ENCODE results near the gene ANKRD29. TPM values are rescaled to one million over a fixed set of nuclear protein-coding genes. Genes with fewer than 3 reads are reported as not detected.
A peak's percentile ranks its signal among the peaks of the same experiment; 100 is the strongest.

Gene ANKRD29
- total RNA-seq (2013; cell fraction: nucleolus; rRNA removed): 1.8 and 2.9 TPM in 2 replicates
- 0.98 and 1.3 TPM in 2 replicates for total RNA-seq (2014; rRNA removed)
- 1.6 TPM in 2 replicates for total RNA-seq (2014; rRNA removed; fragmentation: Illumina TruSeq; extraction: Trizol)
- 1.4 and 1.7 TPM in 2 replicates for total RNA-seq (2021)
- 0.18 TPM for polyA plus RNA-seq (2011; ENCODE audit: low read depth)
- polyA plus RNA-seq (2011; rRNA removed): 9.2 and 15.1 TPM in 2 replicates
- polyA plus RNA-seq (2011; cell fraction: cytosol; rRNA removed): 4.4 and 6.0 TPM in 2 replicates
- polyA plus RNA-seq (2011; cell fraction: nucleus; rRNA removed): 4.7 and 5.0 TPM in 2 replicates
- 0.32 and 0.37 TPM in 2 replicates for polyA plus RNA-seq (2012)
- 2.4 and 3.5 TPM in 2 replicates for polyA plus RNA-seq (2014; fragmentation: Illumina TruSeq; extraction: Trizol)
- polyA plus RNA-seq (2014; fragmentation: Nextera tagmentation; extraction: Ambion mirVana): under 1 TPM; 0.53 to 0.62 TPM
- polyA plus RNA-seq (2014; rRNA removed): 1.2 and 2.5 TPM in 2 replicates
- polyA plus RNA-seq (2016; fragmentation: Nextera tagmentation; extraction: Ambion mirVana): 1 to 10 TPM; 1.6 TPM
- polyA minus RNA-seq (2011; rRNA and poly(A)+ RNA removed): 3.4 and 4.3 TPM in 2 replicates
- 3.2 and 4.4 TPM in 2 replicates for polyA minus RNA-seq (2011; cell fraction: cytosol; rRNA and poly(A)+ RNA removed)
- polyA minus RNA-seq (2011; cell fraction: nucleus; rRNA and poly(A)+ RNA removed): 3.1 and 6.1 TPM in 2 replicates
- Bru-seq, nascent RNA: percentile 45 among the genes with signal in this experiment
- BruChase-seq, experiment 1, labeled RNA remaining after a 6-hour chase: percentile 37 among the genes with signal in this experiment
- percentile 39 among the genes with signal in this experiment for BruChase-seq, experiment 2, labeled RNA remaining after a 2-hour chase
- long read RNA-seq, experiment 1, partial matches to known transcripts: 2 of 5 reads
- long read RNA-seq, experiment 1, other reads (novel, unspliced or antisense): 2 of 5 reads
- long read RNA-seq, experiment 2, partial matches to known transcripts: 18 of 31 reads
- long read RNA-seq, experiment 2, other reads (novel, unspliced or antisense): 10 of 31 reads

- CTCF ChIA-PET: interaction anchor here (1.4 kb wide), 1 partner anchor 36 kb away, joined by 4 read pairs; no protein-coding TSS in a partner anchor
- H2AFZ ChIP-seq (ENCODE audit: control insufficient read depth, low read depth, low read length): no peak within 1 kb of the TSS
- POLR2A ChIA-PET: no interaction called here
Observed at GRCh38 chr18:23662309-23663263, at the start of gene ANKRD29. Gene ANKRD29, minus strand, starts transcription at chr18:23662911. Its CDS starts 181 bp downstream, at chr18:23662730.

More at GRCh38 chr18:23662309-23663263, at the start of gene ANKRD29:
- in situ Hi-C loops (cut with MboI): no loop called here
- Histone ChIP-seq H3K4me1 (ENCODE audit: control insufficient read depth, insufficient read depth, low read length) (no peaks in the 10 kb centered on the region), H3K9me3 (replicated peaks; ENCODE audit: control insufficient read depth, insufficient read depth, low read length) (no peaks in the 10 kb centered on the region), H3K27ac (ENCODE audit: control insufficient read depth, insufficient read depth) (no peak within 1 kb of the TSS), H3K9ac (ENCODE audit: control insufficient read depth, insufficient read depth, low read length) (no peak within 1 kb of the TSS), H3K4me3 (no peak within 1 kb of the TSS), H3K4me2 (ENCODE audit: control insufficient read depth, insufficient read depth) (peak within 1 kb of the TSS; percentile 56), H3K79me2 (ENCODE audit: control insufficient read depth, insufficient read depth, low read length) (no peaks in the 10 kb centered on the region), H3K36me3 (ENCODE audit: control insufficient read depth in 2 of 2, insufficient read depth in 2 of 2, low read length in 1 of 2) (no peaks in the 10 kb centered on the region), H4K20me1 (ENCODE audit: control insufficient read depth, insufficient read depth) (no peaks in the 10 kb centered on the region), H3K27me3 (replicated peaks in 1 of 2; ENCODE audit: control insufficient read depth in 2 of 2, insufficient read depth in 2 of 2, low read length in 1 of 2) (peaks cover 6% of the 10 kb centered on the region in 2 experiments; a peak in 3 of 4 replicates)
- intact Hi-C loops (cut with micrococcal nuclease; ENCODE audit: unreplicated experiment): no loop called here
- ATAC-seq (peak; percentile 80), FAIRE-seq (no peak), DNase-seq (ENCODE audit: low read depth, low spot score) (no peak)
- RAD21 ChIA-PET (ENCODE audit: unreplicated experiment): no interaction called here
- 4% methylated on average over 69 of the region's 86 CpGs for WGBS (ENCODE audit: insufficient coverage, insufficient replicate concordance, low lambda C conversion rate, missing lambda C conversion rate)
- SMC1A ChIA-PET (ENCODE audit: uncharacterized antibody, unreplicated experiment): interaction anchor here (0.6 to 1.0 kb wide), 4 partner anchors 11 to 90 kb away, joined by 3 to 6 read pairs (median 3); no protein-coding TSS in a partner anchor
- TF ChIP-seq PAX8 (IDR thresholded peaks at IDR 0.05) (no peak), IRF4 (IDR thresholded peaks at IDR 0.05; ENCODE audit: low read depth, low read length) (no peak), ZNF384 (IDR thresholded peaks at IDR 0.05; ENCODE audit: borderline replicate concordance, low read depth, low read length) (no peak), SMAD5 (IDR thresholded peaks at IDR 0.05; ENCODE audit: low read depth) (no peak), POU2F2 (IDR thresholded peaks at IDR 0.05; ENCODE audit: borderline replicate concordance, low read depth, low read length) (no peak), EP300 (IDR thresholded peaks at IDR 0.05; ENCODE audit: borderline replicate concordance in 1 of 2, control insufficient read depth in 1 of 2, low read depth in 2 of 2, low read length in 2 of 2) (no peak), IKZF2 (IDR thresholded peaks at IDR 0.05) (no peak), NFYA (IDR thresholded peaks at IDR 0.05; ENCODE audit: borderline replicate concordance, low read depth, low read length) (no peak), CBX5 (IDR thresholded peaks at IDR 0.05; ENCODE audit: low read depth) (no peak), SMARCA5 (IDR thresholded peaks at IDR 0.05) (no peak), SUZ12 (IDR thresholded peaks at IDR 0.05; ENCODE audit: unreplicated experiment) (peak; percentile 59), ZBED1 (IDR thresholded peaks at IDR 0.05; ENCODE audit: borderline replicate concordance) (no peak), EED (IDR thresholded peaks at IDR 0.05; ENCODE audit: low read depth) (no peak), RUNX3 (IDR thresholded peaks at IDR 0.05; ENCODE audit: low read length) (peak; percentile 52), MAX (IDR thresholded peaks at IDR 0.05; ENCODE audit: low read depth, low read length) (no peak), SPI1 (IDR thresholded peaks at IDR 0.05; ENCODE audit: borderline replicate concordance, insufficient read depth, low read depth, low read length) (no peak), CBFB (IDR thresholded peaks at IDR 0.05; ENCODE audit: low read depth) (0 out of 2 replicates have a peak, but pooled peaks have one; percentile 16), RB1 (IDR thresholded peaks at IDR 0.05; ENCODE audit: borderline replicate concordance) (no peak), BMI1 (IDR thresholded peaks at IDR 0.05; ENCODE audit: borderline replicate concordance) (no peak), FOXK2 (IDR thresholded peaks at IDR 0.05) (no peak), TCF12 (IDR thresholded peaks at IDR 0.05; ENCODE audit: low read depth, low read length) (no peak)
- no TSS peak for BruUV-seq (replicated peaks)
